ENCODE measurements around the gene MAEA. TPM values are rescaled to one million over a fixed set of nuclear protein-coding genes. Genes with fewer than 3 reads are reported as not detected.
"Not testable (repeated sequence)": the region's sequence is repeated elsewhere in the genome, so short reads cannot be mapped to it uniquely, and the experiment has no call there.

Gene MAEA
- total RNA-seq, 4 donors from 2014 or later: 114 to 211 (median 168) TPM

DNA sequence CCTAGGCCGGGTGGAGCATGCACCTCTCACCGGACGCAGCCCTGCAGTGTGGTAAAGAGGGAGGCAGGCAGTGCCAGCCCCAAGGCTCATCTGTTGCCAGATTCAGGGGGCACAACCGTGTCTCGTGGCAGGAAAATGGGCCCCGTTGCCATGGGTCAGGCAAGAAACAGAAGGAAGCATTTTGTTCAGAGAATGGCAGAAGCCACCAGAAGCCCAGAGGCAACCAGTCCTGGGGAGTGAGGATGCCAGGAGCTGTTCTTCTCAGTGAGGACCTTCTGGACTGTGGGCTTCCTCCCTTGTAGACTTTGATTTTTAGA lies 44.8 kb downstream of the MAEA start:
- in situ Hi-C loops (cut with MboI; ENCODE audit: low pct_ligation_motif_present in 1 of 4, low pct_unique_long_range_greater_than_20kb in 1 of 4, low sequenced_read_pairs in 3 of 4) (loop anchor here in 1 of 4 donors (10.0 kb wide), 1 partner anchor 80 kb away; no protein-coding TSS in a partner anchor), intact Hi-C loops (cut with DNase I; ENCODE audit: low total_unique reads) (no loop called here)
- Histone ChIP-seq H3K27me3 (no peaks in the 10 kb centered on the region), H3K9me3 (no peaks in the 10 kb centered on the region), H3K4me1 (no peaks in the 10 kb centered on the region), H3K4me3 (no peak overlapping the region), H3K36me3 (peaks cover 0 to 30% (median 14%) of the 10 kb centered on the region in 4 donors), H3K27ac (no peak overlapping the region)
- WGBS, 2 donors (ENCODE audit: low coverage in 1 of 2): 89% methylated on average over 6 of the region's 6 CpGs; no CpG with 5 or more reads in 1 of the 2 donors
- TF ChIP-seq EP300 (IDR thresholded peaks at IDR 0.05; ENCODE audit: low read depth): no peak
- TF ChIP-seq, protein P1, sequence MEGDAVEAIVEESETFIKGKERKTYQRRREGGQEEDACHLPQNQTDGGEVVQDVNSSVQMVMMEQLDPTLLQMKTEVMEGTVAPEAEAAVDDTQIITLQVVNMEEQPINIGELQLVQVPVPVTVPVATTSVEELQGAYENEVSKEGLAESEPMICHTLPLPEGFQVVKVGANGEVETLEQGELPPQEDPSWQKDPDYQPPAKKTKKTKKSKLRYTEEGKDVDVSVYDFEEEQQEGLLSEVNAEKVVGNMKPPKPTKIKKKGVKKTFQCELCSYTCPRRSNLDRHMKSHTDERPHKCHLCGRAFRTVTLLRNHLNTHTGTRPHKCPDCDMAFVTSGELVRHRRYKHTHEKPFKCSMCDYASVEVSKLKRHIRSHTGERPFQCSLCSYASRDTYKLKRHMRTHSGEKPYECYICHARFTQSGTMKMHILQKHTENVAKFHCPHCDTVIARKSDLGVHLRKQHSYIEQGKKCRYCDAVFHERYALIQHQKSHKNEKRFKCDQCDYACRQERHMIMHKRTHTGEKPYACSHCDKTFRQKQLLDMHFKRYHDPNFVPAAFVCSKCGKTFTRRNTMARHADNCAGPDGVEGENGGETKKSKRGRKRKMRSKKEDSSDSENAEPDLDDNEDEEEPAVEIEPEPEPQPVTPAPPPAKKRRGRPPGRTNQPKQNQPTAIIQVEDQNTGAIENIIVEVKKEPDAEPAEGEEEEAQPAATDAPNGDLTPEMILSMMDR (IDR thresholded peaks at IDR 0.05): no peak
- no peak for TF ChIP-seq POLR2AphosphoS5 (IDR thresholded peaks at IDR 0.05)
- no peak for TF ChIP-seq POLR2A (IDR thresholded peaks at IDR 0.05)
- no peak for DNase-seq

DNA sequence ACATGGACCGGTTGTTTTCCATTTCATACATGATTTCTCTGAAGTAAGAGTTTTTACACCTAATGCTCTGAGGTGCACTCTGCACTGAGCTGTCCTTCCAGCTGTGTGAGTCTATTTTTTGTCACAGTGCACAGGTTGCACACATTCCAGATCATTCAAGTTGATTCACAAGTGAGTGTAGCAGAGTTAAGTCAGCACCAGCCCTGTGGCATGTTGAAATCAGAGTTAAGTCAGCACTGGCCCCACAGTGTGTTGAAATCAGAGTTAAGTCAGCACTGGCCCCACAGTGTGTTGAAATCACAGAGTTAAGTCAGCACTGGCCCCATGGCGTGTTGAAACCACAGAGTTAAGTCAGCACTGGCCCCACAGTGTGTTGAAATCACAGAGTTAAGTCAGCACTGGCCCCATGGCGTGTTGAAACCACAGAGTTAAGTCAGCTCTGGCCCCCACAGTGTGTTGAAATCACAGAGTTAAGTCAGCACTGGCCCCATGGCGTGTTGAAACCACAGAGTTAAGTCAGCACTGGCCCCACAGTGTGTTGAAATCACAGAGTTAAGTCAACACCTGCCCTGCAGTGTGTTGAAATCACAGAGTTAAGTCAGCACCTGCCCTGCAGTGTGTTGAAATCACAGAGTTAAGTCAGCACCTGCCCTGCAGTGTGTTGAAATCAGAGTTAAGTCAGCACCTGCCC lies 45.6 kb downstream of the MAEA start:
- DNase-seq; H3K9me3 ChIP-seq; H3K4me3 ChIP-seq; H3K4me1 ChIP-seq; H3K27me3 ChIP-seq; intact Hi-C loops (cut with DNase I; ENCODE audit: low total_unique reads); H3K27ac ChIP-seq: not testable (repeated sequence)
- WGBS, 2 donors (ENCODE audit: low coverage in 1 of 2): 60 to 72% methylated on average over 1 to 4 of the region's 4 CpGs
- in situ Hi-C loops (cut with MboI; ENCODE audit: low pct_ligation_motif_present in 1 of 4, low pct_unique_long_range_greater_than_20kb in 1 of 4, low sequenced_read_pairs in 3 of 4): loop anchor here in 1 of 4 donors (10.0 kb wide), 1 partner anchor 81 kb away; no protein-coding TSS in a partner anchor
- H3K36me3 ChIP-seq: peaks cover 0 to 38% (median 18%) of the 10 kb centered on the region in 4 donors

DNA sequence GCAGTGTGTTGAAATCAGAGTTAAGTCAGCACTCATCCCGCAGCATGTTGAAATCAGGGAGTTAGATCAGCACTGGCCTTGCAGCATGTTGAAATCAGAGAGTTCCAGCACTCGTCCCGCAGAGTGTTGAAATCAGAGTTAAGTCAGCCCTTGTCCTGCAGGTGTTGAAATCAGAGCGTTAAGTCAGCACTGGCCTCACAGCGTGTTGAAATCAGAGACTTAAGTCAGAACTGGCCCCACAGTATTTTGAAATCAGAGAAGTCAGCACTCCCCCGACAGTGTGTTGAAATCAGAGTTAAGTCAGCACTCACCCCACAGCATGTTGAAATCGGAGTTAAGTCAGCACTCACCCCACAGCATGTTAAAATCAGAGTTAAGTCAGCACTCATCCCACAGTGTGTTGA lies 46.4 kb downstream of the MAEA start:
- DNase-seq: no peak
- Histone ChIP-seq H3K9me3 (no peaks in the 10 kb centered on the region), H3K4me3 (no peak overlapping the region), H3K36me3 (peaks cover 0 to 40% (median 19%) of the 10 kb centered on the region in 4 donors), H3K27me3 (no peaks in the 10 kb centered on the region), H3K27ac (no peak overlapping the region), H3K4me1 (no peaks in the 10 kb centered on the region)
- in situ Hi-C loops (cut with MboI; ENCODE audit: low pct_ligation_motif_present in 1 of 4, low pct_unique_long_range_greater_than_20kb in 1 of 4, low sequenced_read_pairs in 3 of 4) (loop anchor here in 1 of 4 donors (10.0 kb wide), 1 partner anchor 81 kb away; no protein-coding TSS in a partner anchor), intact Hi-C loops (cut with DNase I; ENCODE audit: low total_unique reads) (no loop called here)
- 93 to 96% methylated on average over 3 to 7 of the region's 7 CpGs for WGBS, 2 donors (ENCODE audit: low coverage in 1 of 2)
- TF ChIP-seq POLR2A (IDR thresholded peaks at IDR 0.05) (no peak), POLR2AphosphoS5 (IDR thresholded peaks at IDR 0.05) (no peak), EP300 (IDR thresholded peaks at IDR 0.05; ENCODE audit: low read depth) (no peak)
- TF ChIP-seq, protein P1 (IDR thresholded peaks at IDR 0.05): no peak

DNA sequence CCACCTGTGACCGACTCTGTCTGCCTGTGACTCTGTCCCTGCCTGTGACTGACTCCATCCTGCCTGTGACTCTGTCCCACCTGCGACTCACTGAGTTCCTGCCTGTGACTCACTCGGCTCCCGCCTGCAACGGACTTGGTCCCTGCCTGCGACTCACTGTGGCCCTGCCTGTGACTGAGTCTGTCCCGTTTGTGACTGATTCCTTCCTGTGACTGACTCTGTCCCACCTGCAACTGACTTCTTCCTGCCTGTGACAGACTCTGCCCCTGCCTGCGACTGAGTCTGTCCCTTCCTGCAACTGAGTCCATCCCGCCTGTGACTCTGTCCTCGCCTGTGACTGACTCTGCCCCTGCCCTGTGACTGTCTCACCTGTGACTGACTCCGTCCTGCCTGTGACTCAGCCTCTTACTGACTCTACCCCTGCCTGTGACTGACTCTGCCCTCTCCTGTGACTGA lies 47.7 kb downstream of the MAEA start:
- no peak overlapping the region for H3K27ac ChIP-seq
- 81% methylated on average over 11 of the region's 11 CpGs; no CpG with 5 or more reads in 1 of the 2 donors for WGBS, 2 donors (ENCODE audit: low coverage in 1 of 2)
- H3K4me3 ChIP-seq: no peak overlapping the region
- in situ Hi-C loops (cut with MboI; ENCODE audit: low pct_ligation_motif_present in 1 of 4, low pct_unique_long_range_greater_than_20kb in 1 of 4, low sequenced_read_pairs in 3 of 4): loop anchor here in 1 of 4 donors (10.0 kb wide), 1 partner anchor 83 kb away; no protein-coding TSS in a partner anchor
- H3K4me1 ChIP-seq: no peaks in the 10 kb centered on the region
- intact Hi-C loops (cut with DNase I; ENCODE audit: low total_unique reads): no loop called here
- no peaks in the 10 kb centered on the region for H3K27me3 ChIP-seq
- TF ChIP-seq, protein P1 (IDR thresholded peaks at IDR 0.05): no peak
- TF ChIP-seq EP300 (IDR thresholded peaks at IDR 0.05; ENCODE audit: low read depth): no peak
- H3K9me3 ChIP-seq: no peaks in the 10 kb centered on the region
- peaks cover 0 to 40% (median 19%) of the 10 kb centered on the region in 4 donors for H3K36me3 ChIP-seq
- peak; percentile 50 for DNase-seq

Measured in transverse colon (tissue), 4 donors.